HEK293 (cell line): ENCODE measurements around the gene PLAC1.

Experiments
- SALL2 ChIP-seq: fragments of 450-650 bp; formaldehyde crosslinking; IDR thresholded peaks from 2 replicates; pipeline ENCODE4 v1.5.0; 2017; ENCODE audit warnings: missing biosample characterization, mild to moderate bottlenecking, missing genetic modification characterization, borderline replicate concordance
- TCF7L2 ChIP-seq: IDR thresholded peaks from 2 replicates; pipeline ENCODE4 v1.6.1; 2011; ENCODE audit warnings: low read depth, mild to moderate bottlenecking, inconsistent platforms, low read length, moderate library complexity, borderline replicate concordance
- YY1 ChIP-seq: fragments of 450-650 bp; formaldehyde crosslinking; IDR thresholded peaks from 2 replicates; pipeline ENCODE4 v1.5.1; 2018; ENCODE audit warnings: missing biosample characterization, missing genetic modification characterization
- YY2 ChIP-seq: fragments of 450-650 bp; formaldehyde crosslinking; IDR thresholded peaks from 2 replicates; pipeline ENCODE4 v1.5.1; 2016; ENCODE audit warnings: missing biosample characterization, missing genetic modification characterization
- ZNF24 ChIP-seq: fragments of 450-650 bp; formaldehyde crosslinking; IDR thresholded peaks from 2 replicates; pipeline ENCODE4 v1.5.1; 2016; ENCODE audit warnings: missing biosample characterization, missing genetic modification characterization
- ZNF544 ChIP-seq: fragments of 450-650 bp; formaldehyde crosslinking; IDR thresholded peaks from 2 replicates; pipeline ENCODE4 v1.5.0; 2017; ENCODE audit warnings: missing biosample characterization, missing genetic modification characterization
- ZNF747 ChIP-seq: fragments of 450-650 bp; formaldehyde crosslinking; IDR thresholded peaks from 2 replicates; pipeline ENCODE4 v1.5.1; 2016; ENCODE audit warnings: missing biosample characterization, missing genetic modification characterization
- ZNF837 ChIP-seq: fragments of 450-650 bp; formaldehyde crosslinking; IDR thresholded peaks from 2 replicates; pipeline ENCODE4 v1.5.1; 2016; ENCODE audit warnings: missing biosample characterization, missing genetic modification characterization
- TF ChIP-seq, protein P1 (sequence below): fragments of 450-650 bp; formaldehyde crosslinking; IDR thresholded peaks from 2 replicates; pipeline ENCODE4 v1.5.1; 2016; ENCODE audit warnings: missing biosample characterization, missing genetic modification characterization
- TF ChIP-seq, protein P2 (sequence below): fragments of 450-650 bp; formaldehyde crosslinking; IDR thresholded peaks from 2 replicates; pipeline ENCODE4 v1.5.1; 2016; ENCODE audit warnings: missing biosample characterization, missing genetic modification characterization
- TF ChIP-seq, protein P3 (sequence below): fragments of 450-650 bp; formaldehyde crosslinking; IDR thresholded peaks from 2 replicates; pipeline ENCODE4 v1.5.1; 2016; ENCODE audit warnings: missing biosample characterization, missing genetic modification characterization
- TF ChIP-seq, protein P4 (sequence below): fragments of 450-650 bp; formaldehyde crosslinking; IDR thresholded peaks from 2 replicates; pipeline ENCODE4 v1.5.1; 2017; ENCODE audit warnings: missing biosample characterization, missing genetic modification characterization

DNA sequence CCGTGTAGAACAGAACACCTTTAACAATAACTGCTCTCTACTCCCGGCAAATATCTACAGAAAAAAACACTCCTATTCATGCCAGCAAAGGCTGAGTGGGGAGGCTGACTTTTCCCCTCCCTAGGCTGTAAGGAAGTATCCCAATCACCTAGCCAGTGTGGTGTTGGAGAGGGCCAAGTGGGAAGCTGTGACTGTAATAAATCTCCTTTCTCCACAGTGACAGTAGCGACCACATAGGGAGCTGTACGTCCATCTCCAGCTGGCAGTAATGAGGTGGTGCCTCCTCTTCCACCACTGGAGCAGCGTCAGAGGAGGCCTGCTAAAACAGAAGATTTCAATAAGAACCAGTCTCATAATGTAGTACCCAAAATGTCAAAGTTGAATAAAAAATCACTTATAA lies 47.9 kb upstream of the PLAC1 start:
- TF ChIP-seq, protein P1, sequence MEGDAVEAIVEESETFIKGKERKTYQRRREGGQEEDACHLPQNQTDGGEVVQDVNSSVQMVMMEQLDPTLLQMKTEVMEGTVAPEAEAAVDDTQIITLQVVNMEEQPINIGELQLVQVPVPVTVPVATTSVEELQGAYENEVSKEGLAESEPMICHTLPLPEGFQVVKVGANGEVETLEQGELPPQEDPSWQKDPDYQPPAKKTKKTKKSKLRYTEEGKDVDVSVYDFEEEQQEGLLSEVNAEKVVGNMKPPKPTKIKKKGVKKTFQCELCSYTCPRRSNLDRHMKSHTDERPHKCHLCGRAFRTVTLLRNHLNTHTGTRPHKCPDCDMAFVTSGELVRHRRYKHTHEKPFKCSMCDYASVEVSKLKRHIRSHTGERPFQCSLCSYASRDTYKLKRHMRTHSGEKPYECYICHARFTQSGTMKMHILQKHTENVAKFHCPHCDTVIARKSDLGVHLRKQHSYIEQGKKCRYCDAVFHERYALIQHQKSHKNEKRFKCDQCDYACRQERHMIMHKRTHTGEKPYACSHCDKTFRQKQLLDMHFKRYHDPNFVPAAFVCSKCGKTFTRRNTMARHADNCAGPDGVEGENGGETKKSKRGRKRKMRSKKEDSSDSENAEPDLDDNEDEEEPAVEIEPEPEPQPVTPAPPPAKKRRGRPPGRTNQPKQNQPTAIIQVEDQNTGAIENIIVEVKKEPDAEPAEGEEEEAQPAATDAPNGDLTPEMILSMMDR (tag by site-specific recombination), result no peak
- TF ChIP-seq ZNF837, result no peak
- TF ChIP-seq ZNF24 (tag by site-specific recombination), result no peak
- no peak for TF ChIP-seq YY2 (tag by site-specific recombination)
- TF ChIP-seq YY1 (tag by site-specific recombination), result no peak
- TF ChIP-seq ZNF544, result no peak
- TF ChIP-seq TCF7L2, result no peak
- TF ChIP-seq, protein P2, sequence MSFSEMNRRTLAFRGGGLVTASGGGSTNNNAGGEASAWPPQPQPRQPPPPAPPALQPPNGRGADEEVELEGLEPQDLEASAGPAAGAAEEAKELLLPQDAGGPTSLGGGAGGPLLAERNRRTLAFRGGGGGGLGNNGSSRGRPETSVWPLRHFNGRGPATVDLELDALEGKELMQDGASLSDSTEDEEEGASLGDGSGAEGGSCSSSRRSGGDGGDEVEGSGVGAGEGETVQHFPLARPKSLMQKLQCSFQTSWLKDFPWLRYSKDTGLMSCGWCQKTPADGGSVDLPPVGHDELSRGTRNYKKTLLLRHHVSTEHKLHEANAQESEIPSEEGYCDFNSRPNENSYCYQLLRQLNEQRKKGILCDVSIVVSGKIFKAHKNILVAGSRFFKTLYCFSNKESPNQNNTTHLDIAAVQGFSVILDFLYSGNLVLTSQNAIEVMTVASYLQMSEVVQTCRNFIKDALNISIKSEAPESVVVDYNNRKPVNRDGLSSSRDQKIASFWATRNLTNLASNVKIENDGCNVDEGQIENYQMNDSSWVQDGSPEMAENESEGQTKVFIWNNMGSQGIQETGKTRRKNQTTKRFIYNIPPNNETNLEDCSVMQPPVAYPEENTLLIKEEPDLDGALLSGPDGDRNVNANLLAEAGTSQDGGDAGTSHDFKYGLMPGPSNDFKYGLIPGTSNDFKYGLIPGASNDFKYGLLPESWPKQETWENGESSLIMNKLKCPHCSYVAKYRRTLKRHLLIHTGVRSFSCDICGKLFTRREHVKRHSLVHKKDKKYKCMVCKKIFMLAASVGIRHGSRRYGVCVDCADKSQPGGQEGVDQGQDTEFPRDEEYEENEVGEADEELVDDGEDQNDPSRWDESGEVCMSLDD (tag by site-specific recombination), result no peak
- TF ChIP-seq, protein P3, sequence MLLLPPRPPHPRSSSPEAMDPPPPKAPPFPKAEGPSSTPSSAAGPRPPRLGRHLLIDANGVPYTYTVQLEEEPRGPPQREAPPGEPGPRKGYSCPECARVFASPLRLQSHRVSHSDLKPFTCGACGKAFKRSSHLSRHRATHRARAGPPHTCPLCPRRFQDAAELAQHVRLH (tag by site-specific recombination), result no peak
- no peak for TF ChIP-seq ZNF747 (tag by site-specific recombination)
- TF ChIP-seq SALL2 (tag by site-specific recombination), result no peak
- TF ChIP-seq, protein P4, sequence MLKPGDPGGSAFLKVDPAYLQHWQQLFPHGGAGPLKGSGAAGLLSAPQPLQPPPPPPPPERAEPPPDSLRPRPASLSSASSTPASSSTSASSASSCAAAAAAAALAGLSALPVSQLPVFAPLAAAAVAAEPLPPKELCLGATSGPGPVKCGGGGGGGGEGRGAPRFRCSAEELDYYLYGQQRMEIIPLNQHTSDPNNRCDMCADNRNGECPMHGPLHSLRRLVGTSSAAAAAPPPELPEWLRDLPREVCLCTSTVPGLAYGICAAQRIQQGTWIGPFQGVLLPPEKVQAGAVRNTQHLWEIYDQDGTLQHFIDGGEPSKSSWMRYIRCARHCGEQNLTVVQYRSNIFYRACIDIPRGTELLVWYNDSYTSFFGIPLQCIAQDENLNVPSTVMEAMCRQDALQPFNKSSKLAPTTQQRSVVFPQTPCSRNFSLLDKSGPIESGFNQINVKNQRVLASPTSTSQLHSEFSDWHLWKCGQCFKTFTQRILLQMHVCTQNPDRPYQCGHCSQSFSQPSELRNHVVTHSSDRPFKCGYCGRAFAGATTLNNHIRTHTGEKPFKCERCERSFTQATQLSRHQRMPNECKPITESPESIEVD (tag by site-specific recombination), result no peak
